ENCODE results near the gene MLF2.

The MLF2 gene

DNA sequence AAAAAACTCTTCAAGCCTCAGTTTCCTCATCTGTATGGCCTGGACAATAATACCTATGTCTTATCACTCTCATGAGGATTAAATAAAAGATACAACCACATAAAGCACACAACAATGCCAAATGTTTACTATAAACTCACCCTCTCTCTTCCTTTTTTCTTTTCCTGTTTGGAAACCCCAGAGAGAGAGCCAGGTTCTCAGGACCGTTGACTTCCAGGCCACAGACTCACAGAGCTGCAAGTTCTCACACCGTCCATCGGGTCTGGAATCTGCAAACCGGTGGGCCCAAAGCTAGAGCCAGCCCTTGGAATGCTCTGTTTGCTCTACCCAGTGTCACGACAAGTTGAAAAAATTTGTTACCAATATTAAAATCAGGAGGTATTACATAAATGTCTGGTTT lies 31.8 kb upstream of the MLF2 start:
- TF ChIP-seq, protein P1, sequence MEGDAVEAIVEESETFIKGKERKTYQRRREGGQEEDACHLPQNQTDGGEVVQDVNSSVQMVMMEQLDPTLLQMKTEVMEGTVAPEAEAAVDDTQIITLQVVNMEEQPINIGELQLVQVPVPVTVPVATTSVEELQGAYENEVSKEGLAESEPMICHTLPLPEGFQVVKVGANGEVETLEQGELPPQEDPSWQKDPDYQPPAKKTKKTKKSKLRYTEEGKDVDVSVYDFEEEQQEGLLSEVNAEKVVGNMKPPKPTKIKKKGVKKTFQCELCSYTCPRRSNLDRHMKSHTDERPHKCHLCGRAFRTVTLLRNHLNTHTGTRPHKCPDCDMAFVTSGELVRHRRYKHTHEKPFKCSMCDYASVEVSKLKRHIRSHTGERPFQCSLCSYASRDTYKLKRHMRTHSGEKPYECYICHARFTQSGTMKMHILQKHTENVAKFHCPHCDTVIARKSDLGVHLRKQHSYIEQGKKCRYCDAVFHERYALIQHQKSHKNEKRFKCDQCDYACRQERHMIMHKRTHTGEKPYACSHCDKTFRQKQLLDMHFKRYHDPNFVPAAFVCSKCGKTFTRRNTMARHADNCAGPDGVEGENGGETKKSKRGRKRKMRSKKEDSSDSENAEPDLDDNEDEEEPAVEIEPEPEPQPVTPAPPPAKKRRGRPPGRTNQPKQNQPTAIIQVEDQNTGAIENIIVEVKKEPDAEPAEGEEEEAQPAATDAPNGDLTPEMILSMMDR (IDR thresholded peaks at IDR 0.05; ENCODE audit: insufficient read depth, low read length, missing control alignments), result no peak
- DNase-seq (ENCODE audit: low read depth, low spot score), result no peak
- ChIA-PET CTCF (interaction anchor here (0.9 to 12.1 kb wide), 4 partner anchors 14 to 41 kb away, joined by 3 to 272 read pairs (median 32); partner anchors contain the start of genes MLF2 and PTMS), POLR2A (no interaction called here)
- H3K4me3 ChIP-seq (ENCODE audit: low read depth, low read length), result no peak overlapping the region

DNA sequence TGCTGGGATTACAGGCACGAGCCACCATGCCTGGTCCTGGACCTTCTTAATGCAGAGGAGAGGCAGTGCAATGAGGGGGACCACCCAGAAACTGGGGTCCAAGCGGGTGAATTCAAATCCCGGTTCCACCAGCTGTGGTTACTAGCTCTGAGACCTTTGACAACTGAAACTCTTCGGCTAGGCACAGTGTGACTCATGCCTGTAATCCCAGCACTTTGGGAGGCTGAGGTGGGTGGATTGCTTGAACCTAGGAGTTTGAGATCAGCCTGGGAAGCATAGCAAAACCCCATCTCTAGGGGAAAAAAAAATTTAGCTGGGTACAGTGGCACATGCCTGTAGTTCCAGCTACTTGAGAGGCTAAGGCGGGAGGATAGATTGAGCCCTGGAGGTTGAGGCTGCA lies 31.4 kb upstream of the MLF2 start:
- no peak for DNase-seq (ENCODE audit: low read depth, low spot score)
- no peak overlapping the region for H3K4me3 ChIP-seq (ENCODE audit: low read depth, low read length)
- ChIA-PET POLR2A (no interaction called here), CTCF (interaction anchor here (1.2 to 12.1 kb wide), 4 partner anchors 10 to 41 kb away, joined by 4 to 272 read pairs (median 32); partner anchors contain the start of genes MLF2 and PTMS)
- TF ChIP-seq, protein P1 (IDR thresholded peaks at IDR 0.05; ENCODE audit: insufficient read depth, low read length, missing control alignments), result no peak

DNA sequence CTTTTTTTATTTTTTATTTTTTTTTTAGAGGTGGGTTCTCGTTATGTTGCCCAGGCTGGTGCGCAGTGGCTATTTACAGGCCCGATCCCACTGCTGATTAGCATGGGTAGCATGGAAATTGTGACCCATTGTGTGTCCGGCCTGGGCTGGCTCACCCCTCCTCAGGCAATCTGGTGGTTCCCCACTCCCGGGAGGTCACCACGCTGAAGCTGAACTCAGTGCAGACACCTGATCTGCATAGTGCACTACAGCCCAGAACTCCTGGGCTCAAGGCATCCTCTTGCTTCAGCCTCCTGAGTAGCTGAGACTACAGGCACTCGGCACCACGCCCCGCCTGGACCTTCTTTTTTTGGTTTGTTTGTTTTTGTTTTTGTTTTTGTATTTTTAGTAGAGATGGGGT lies 30.9 kb upstream of the MLF2 start:
- no peak overlapping the region for H3K4me3 ChIP-seq (ENCODE audit: low read depth, low read length)
- TF ChIP-seq, protein P1 (IDR thresholded peaks at IDR 0.05; ENCODE audit: insufficient read depth, low read length, missing control alignments), result no peak
- POLR2A ChIA-PET, result interaction anchor here (4.0 kb wide), 1 partner anchor 17 kb away, joined by 16 read pairs; the partner anchor contains the start of gene PTMS
- CTCF ChIA-PET, result interaction anchor here (1.2 to 12.1 kb wide), 4 partner anchors 9 to 42 kb away, joined by 3 to 272 read pairs (median 32); partner anchors contain the start of gene MLF2
- no peak for DNase-seq (ENCODE audit: low read depth, low spot score)

DNA sequence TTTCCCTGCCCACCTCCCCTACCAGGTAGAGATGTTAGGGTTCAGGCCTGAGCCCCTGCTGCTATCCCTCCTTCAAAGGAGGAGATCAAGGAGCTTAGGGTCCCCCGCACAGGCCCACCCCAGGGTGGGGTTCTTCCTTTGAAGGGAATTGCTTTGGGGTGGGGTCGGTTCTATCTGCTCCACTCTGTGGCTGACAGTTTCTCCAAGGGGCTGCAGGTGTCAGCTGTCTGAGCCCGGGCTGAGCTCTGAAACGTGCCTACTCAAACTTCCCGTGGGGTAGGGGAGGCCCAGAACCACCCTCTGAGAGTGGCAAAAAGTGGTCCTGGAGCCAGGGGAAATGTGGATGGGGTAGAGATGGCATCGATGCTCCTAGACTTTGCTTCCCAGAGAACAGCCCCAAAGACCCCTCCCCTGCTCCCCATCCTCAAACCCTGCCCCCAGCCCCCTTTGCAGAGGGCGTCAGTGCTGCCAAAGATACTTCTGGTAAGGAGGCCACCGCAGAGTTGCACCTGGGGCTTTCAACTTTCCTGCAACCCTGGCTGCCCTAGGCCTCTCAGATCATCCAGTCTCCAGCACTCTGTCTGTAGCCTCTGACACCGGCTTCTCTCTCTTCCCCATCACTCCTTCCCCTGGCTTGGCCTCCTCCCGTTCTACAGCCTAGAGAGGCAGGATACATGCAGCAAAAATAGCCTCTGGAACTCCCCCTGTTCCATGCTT lies 30.1 kb upstream of the MLF2 start:
- no peak for DNase-seq (ENCODE audit: low read depth, low spot score)
- CTCF ChIA-PET, result interaction anchor here (1.2 to 12.1 kb wide), 6 partner anchors 8 to 163 kb away, joined by 3 to 272 read pairs (median 32); partner anchors contain the start of genes MLF2 and PTMS
- TF ChIP-seq, protein P1 (IDR thresholded peaks at IDR 0.05; ENCODE audit: insufficient read depth, low read length, missing control alignments), result no peak
- POLR2A ChIA-PET, result interaction anchor here (4.0 kb wide), 1 partner anchor 16 kb away, joined by 16 read pairs; the partner anchor contains the start of gene PTMS
- H3K4me3 ChIP-seq (ENCODE audit: low read depth, low read length), result no peak overlapping the region

DNA sequence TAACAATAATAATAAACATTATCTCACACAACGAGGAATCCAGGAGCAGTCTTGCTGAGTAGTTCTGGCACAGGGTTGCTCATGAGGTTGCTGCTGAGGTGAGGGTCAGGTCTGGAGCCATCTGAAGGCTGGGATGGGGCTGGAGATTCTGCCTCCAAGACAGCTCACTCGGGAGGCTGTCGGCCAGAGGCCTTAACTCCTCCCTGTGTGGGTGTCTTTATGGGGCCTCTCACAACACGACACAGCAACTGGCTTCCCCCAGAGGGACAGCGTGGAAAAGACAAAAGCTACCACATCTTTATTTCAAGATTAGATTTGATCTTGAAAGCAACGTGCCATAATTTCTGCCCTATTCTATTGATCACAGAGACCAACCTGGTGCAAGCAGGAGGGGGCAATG lies 29.2 kb upstream of the MLF2 start:
- ChIA-PET CTCF (interaction anchor here (1.2 to 12.1 kb wide), 6 partner anchors 14 to 162 kb away, joined by 3 to 272 read pairs (median 32); partner anchors contain the start of genes MLF2 and PTMS), POLR2A (interaction anchor here (0.7 to 4.0 kb wide), 2 partner anchors 15 to 28 kb away, joined by 3 to 16 read pairs; partner anchors contain the start of gene PTMS)
- TF ChIP-seq, protein P1 (IDR thresholded peaks at IDR 0.05; ENCODE audit: insufficient read depth, low read length, missing control alignments), result no peak
- H3K4me3 ChIP-seq (ENCODE audit: low read depth, low read length), result no peak overlapping the region
- no peak for DNase-seq (ENCODE audit: low read depth, low spot score)

DNA sequence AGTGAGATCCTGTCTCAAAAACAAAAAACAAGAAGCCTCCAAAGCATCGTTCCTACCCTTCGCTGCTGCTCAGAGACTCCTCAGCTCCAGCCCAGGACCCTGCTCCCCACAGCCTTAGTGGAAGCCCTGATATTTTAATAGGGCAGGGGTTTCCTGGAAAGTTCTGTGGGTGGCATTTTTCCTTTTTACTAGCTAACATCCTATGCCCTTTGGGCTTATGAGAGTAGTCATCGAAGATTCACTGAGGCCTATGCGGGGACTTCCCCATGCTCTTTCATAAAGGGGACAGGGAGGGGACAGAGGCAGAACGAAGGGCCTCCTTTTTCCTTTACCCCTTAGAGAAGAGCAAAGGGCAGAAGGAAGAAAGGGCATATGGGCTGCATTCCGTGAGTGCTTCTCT lies 27.6 kb upstream of the MLF2 start:
- TF ChIP-seq, protein P1 (IDR thresholded peaks at IDR 0.05; ENCODE audit: insufficient read depth, low read length, missing control alignments), result no peak
- H3K4me3 ChIP-seq (ENCODE audit: low read depth, low read length), result no peak overlapping the region
- ChIA-PET CTCF (interaction anchor here (1.0 to 12.1 kb wide), 9 partner anchors 12 to 165 kb away, joined by 3 to 272 read pairs (median 13); partner anchors contain the start of genes MLF2 and PTMS), POLR2A (interaction anchor here (4.0 kb wide), 1 partner anchor 14 kb away, joined by 16 read pairs; the partner anchor contains the start of gene PTMS)
- DNase-seq (ENCODE audit: low read depth, low spot score), result no peak
